Measurements from ENCODE around the gene UVRAG.

DNA sequence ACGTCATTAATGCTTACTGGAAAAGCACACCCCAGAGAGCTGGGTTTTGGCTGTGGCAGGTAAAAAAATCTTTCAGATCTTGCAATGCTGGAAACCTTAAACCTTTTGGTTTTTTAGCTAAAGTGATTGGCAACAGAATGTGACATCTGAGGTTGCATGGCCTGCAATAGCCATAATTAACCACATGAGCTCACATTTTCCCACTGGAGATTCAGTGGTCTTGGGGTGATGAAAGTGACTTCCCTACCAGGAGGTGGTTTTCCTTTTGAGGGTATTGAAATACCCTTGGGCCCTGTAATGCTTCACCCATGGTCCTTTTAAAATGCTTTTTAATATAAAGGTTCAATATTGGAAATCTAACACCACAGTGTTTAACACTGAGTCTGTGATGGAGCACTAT, 198.5 kb downstream of the UVRAG start:
- no peak for TF ChIP-seq POLR2AphosphoS5 (IDR thresholded peaks at IDR 0.05)
- TF ChIP-seq, protein P1, sequence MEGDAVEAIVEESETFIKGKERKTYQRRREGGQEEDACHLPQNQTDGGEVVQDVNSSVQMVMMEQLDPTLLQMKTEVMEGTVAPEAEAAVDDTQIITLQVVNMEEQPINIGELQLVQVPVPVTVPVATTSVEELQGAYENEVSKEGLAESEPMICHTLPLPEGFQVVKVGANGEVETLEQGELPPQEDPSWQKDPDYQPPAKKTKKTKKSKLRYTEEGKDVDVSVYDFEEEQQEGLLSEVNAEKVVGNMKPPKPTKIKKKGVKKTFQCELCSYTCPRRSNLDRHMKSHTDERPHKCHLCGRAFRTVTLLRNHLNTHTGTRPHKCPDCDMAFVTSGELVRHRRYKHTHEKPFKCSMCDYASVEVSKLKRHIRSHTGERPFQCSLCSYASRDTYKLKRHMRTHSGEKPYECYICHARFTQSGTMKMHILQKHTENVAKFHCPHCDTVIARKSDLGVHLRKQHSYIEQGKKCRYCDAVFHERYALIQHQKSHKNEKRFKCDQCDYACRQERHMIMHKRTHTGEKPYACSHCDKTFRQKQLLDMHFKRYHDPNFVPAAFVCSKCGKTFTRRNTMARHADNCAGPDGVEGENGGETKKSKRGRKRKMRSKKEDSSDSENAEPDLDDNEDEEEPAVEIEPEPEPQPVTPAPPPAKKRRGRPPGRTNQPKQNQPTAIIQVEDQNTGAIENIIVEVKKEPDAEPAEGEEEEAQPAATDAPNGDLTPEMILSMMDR (IDR thresholded peaks at IDR 0.05) = no peak
- TF ChIP-seq POLR2A (IDR thresholded peaks at IDR 0.05) = no peak
- no peak for TF ChIP-seq EP300 (IDR thresholded peaks at IDR 0.05)

Measured in stomach (tissue), 4 donors.